PC-9 (cell line): ENCODE measurements around the gene ERVFRD-1. TPM values are rescaled to one million over a fixed set of nuclear protein-coding genes. Genes with fewer than 3 reads are reported as not detected.

ENCODE experiments used
- BruUV-seq: library from RNA; stranded (reverse); fragments of 400-500 nt; replicated peaks from 2 replicates; lab custom pipeline; 2021; lab: Mats Ljungman, UMichigan
- CTCF ChIA-PET: fragments of 300-600 bp; sonication (Branson Sonifier 250); formaldehyde crosslinking; loops from one replicate; lab custom pipeline; 2022; ENCODE audit warnings: antibody characterized with exemption; lab: Charles Lee
- POLR2A ChIA-PET: fragments of 300-600 bp; sonication (Branson Sonifier 250); formaldehyde crosslinking; loops from one replicate; lab custom pipeline; 2022; ENCODE audit warnings: antibody characterized with exemption; ENCODE audit not compliant: unreplicated experiment; lab: Charles Lee
- DNase-seq, 2 experiments: peaks; one replicate each; pipeline versions ENCODE4 v3.0.0 to v3.0.0-alpha.2; 2015 to 2022; ENCODE audit warnings: mixed read lengths in 1 of 2
- H2AFZ ChIP-seq: fragments of 200-600 bp; sonication (generic); 2 replicates; pipeline ENCODE4 v1.8.1; 2017; ENCODE audit warnings: antibody characterized with exemption
- H3F3A ChIP-seq: fragments of 200-600 bp; sonication (generic); 2 replicates; pipeline ENCODE4 v1.8.1; 2017; ENCODE audit warnings: antibody characterized with exemption, mild to moderate bottlenecking, low read depth; ENCODE audit not compliant: insufficient read depth
- H3K27ac ChIP-seq: fragments of 200-600 bp; sonication (generic); 2 replicates; pipeline ENCODE4 v1.6.1; 2016; ENCODE audit warnings: mixed run types
- H3K27me3 ChIP-seq: fragments of 200-600 bp; sonication (generic); 2 replicates; pipeline ENCODE4 v1.6.1; 2016; ENCODE audit warnings: low read depth, mixed run types; ENCODE audit not compliant: insufficient read depth
- H3K36me3 ChIP-seq: fragments of 200-600 bp; sonication (generic); 2 replicates; pipeline ENCODE4 v1.6.1; 2016; ENCODE audit warnings: low read depth, mixed run types
- H3K4me1 ChIP-seq: fragments of 200-600 bp; sonication (generic); replicated peaks from 2 replicates; pipeline ENCODE4 v1.6.1; 2016; ENCODE audit warnings: mixed run types; ENCODE audit not compliant: insufficient read depth
- H3K4me2 ChIP-seq: fragments of 200-600 bp; sonication (generic); 2 replicates; pipeline ENCODE4 v1.6.1; 2017; ENCODE audit warnings: mixed run types
- H3K4me3 ChIP-seq: fragments of 200-600 bp; sonication (generic); 2 replicates; pipeline ENCODE4 v1.6.1; 2016; ENCODE audit warnings: mixed run types
- H3K79me2 ChIP-seq: fragments of 200-600 bp; sonication (generic); 2 replicates; pipeline ENCODE4 v1.6.1; 2017; ENCODE audit warnings: low read depth, mixed run types
- H3K9me2 ChIP-seq: fragments of 200-600 bp; sonication (generic); 2 replicates; pipeline ENCODE4 v1.8.1; 2017; ENCODE audit warnings: mild to moderate bottlenecking; ENCODE audit not compliant: insufficient read depth
- H3K9me3 ChIP-seq: fragments of 200-600 bp; sonication (generic); 2 replicates; pipeline ENCODE4 v1.8.1; 2016; ENCODE audit warnings: low read depth; ENCODE audit not compliant: insufficient read depth
- H4K20me1 ChIP-seq: fragments of 200-600 bp; sonication (generic); 2 replicates; pipeline ENCODE4 v1.8.1; 2017; ENCODE audit not compliant: insufficient read depth
- EZH2 ChIP-seq: fragments of 200-600 bp; sonication (generic); IDR thresholded peaks from 2 replicates; pipeline ENCODE4 v1.8.0; 2017; ENCODE audit warnings: antibody characterized with exemption, low read depth
- intact Hi-C: fragments of 100-400 bp; cut with micrococcal nuclease; formaldehyde crosslinking; loops from one replicate; pipeline ENCODE4 v1.10.0; 2022; ENCODE audit not compliant: unreplicated experiment
- total RNA-seq: library from RNA; stranded (reverse); gene quantifications from 2 replicates; pipeline ENCODE4 v1.2.3, GENCODE V29; 2021
- TF ChIP-seq, protein P1 (sequence below): fragments of 200-600 bp; sonication (generic); conservative IDR thresholded peaks from 2 replicates; pipeline ENCODE4 v1.6.1; 2017; ENCODE audit warnings: mixed run types, antibody characterized with exemption, mild to moderate bottlenecking, moderate library complexity

ERVFRD-1 gene
- total RNA-seq, 1 experiment from 2014 or later: not detected

DNA sequence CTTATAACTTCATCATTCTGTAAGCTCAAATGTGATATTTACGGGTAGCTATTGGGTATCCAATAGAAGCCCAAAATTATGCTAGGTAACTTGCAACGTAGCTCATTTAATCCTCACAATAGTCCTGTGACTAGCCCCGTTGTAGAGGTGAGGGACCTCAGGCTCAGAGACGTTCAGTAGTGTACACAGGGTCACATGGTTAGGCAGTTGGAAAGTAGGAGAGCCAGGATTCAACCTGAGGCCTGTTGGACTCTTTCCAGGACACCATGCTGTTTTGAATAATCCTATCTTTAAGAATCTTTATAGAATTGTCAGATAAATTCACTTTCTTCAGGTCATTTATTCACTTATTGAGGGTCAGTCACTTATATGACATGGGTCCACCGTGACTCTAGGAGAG is 58.2 kb downstream of the ERVFRD-1 start:
- TF ChIP-seq, protein P1, sequence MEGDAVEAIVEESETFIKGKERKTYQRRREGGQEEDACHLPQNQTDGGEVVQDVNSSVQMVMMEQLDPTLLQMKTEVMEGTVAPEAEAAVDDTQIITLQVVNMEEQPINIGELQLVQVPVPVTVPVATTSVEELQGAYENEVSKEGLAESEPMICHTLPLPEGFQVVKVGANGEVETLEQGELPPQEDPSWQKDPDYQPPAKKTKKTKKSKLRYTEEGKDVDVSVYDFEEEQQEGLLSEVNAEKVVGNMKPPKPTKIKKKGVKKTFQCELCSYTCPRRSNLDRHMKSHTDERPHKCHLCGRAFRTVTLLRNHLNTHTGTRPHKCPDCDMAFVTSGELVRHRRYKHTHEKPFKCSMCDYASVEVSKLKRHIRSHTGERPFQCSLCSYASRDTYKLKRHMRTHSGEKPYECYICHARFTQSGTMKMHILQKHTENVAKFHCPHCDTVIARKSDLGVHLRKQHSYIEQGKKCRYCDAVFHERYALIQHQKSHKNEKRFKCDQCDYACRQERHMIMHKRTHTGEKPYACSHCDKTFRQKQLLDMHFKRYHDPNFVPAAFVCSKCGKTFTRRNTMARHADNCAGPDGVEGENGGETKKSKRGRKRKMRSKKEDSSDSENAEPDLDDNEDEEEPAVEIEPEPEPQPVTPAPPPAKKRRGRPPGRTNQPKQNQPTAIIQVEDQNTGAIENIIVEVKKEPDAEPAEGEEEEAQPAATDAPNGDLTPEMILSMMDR: no peak
- TF ChIP-seq EZH2: no peak
- no peak overlapping the region for H3K27ac ChIP-seq
- H3K27me3 ChIP-seq: no peaks in the 10 kb centered on the region
- no peaks in the 10 kb centered on the region for H3K36me3 ChIP-seq
- H3K9me2 ChIP-seq: no peaks in the 10 kb centered on the region
- no peaks in the 10 kb centered on the region for H3F3A ChIP-seq
- H4K20me1 ChIP-seq: no peaks in the 10 kb centered on the region
- intact Hi-C loops: no loop called here
- ChIA-PET CTCF (interaction anchor here (0.5 kb wide), 1 partner anchor 169 kb away, joined by 9 read pairs; no protein-coding TSS in a partner anchor), POLR2A (interaction anchor here (0.7 kb wide), 2 partner anchors 18 to 708 kb away, joined by 4 to 19 read pairs; no protein-coding TSS in a partner anchor)
- BruUV-seq: no TSS peak
- no peaks in the 10 kb centered on the region for H3K9me3 ChIP-seq
- no peak overlapping the region for H3K4me3 ChIP-seq
- no peak overlapping the region for H2AFZ ChIP-seq
- no peaks in the 10 kb centered on the region for H3K79me2 ChIP-seq
- H3K4me2 ChIP-seq: no peak overlapping the region
- H3K4me1 ChIP-seq: peaks cover 7% of the 10 kb centered on the region
- no peak for DNase-seq

Other genes starting within 250 kb of the ERVFRD-1 start
- not detected in 2 replicates for gene GCM2, start 229.7 kb downstream of the ERVFRD-1 start, total RNA-seq
- 12.6 and 15.7 TPM in 2 replicates for gene SYCP2L, start 224.7 kb downstream of the ERVFRD-1 start, total RNA-seq
- 0.23 and 0.41 TPM in 2 replicates for gene ELOVL2, start 67.4 kb downstream of the ERVFRD-1 start, total RNA-seq
- gene SMIM13, start 17.9 kb downstream of the ERVFRD-1 start, total RNA-seq: 16.7 and 22.2 TPM in 2 replicates
- gene NEDD9, start 120.9 kb upstream of the ERVFRD-1 start, total RNA-seq: 35.8 and 57.5 TPM in 2 replicates